Myometrial cell (primary cell): ENCODE results near the gene TAS2R9. TPM values are rescaled to one million over a fixed set of nuclear protein-coding genes. Genes with fewer than 3 reads are reported as not detected.

Source experiments
- total RNA-seq: library from RNA; depleted of rRNA; stranded (reverse); fragments of >200 nt; gene quantifications from 2 replicates; pipeline ENCODE4 v1.2.3, GENCODE V29; 2015

The TAS2R9 gene
- not detected in 2 replicates for total RNA-seq

GRCh38 chr12:10810068-10810467, at the start of gene TAS2R9:
TSS of gene TAS2R9 (minus strand) at chr12:10810168. CDS start at chr12:10810075, 93 bp downstream.

GRCh38 chr12:10849425-10849878, 39.5 kb upstream of the TAS2R9 start, which contains the start of gene PRR4:
TSS of gene PRR4 (minus strand) at chr12:10849475. CDS start at chr12:10849437, 38 bp downstream.

GRCh38 chr12:10826258-10826657, 16.3 kb upstream of the TAS2R9 start, which contains the start of gene TAS2R10:
TSS of gene TAS2R10 (minus strand) at chr12:10826358. CDS start at chr12:10826269, 89 bp downstream.

GRCh38 chr12:10807186-10807585, 2.8 kb downstream of the TAS2R9 start, which contains the start of gene TAS2R8:
TSS of gene TAS2R8 (minus strand) at chr12:10807286. CDS start at chr12:10806980, 306 bp downstream.

GRCh38 chr12:10802587-10802986, 7.4 kb downstream of the TAS2R9 start, which contains the start of gene TAS2R7:
TSS of gene TAS2R7 (minus strand) at chr12:10802627. CDS start at chr12:10802570, 57 bp downstream.

Other genes starting within 250 kb of the TAS2R9 start
- gene MAGOHB, start 196.6 kb downstream of the TAS2R9 start, total RNA-seq = 20.9 and 22.5 TPM in 2 replicates
- 0.35 TPM in 1 of 2 replicates, not detected in the other for gene STYK1, start 136.1 kb downstream of the TAS2R9 start, total RNA-seq
- gene YBX3, start 86.8 kb downstream of the TAS2R9 start, total RNA-seq = 115 and 141 TPM in 2 replicates
- not detected in 2 replicates for gene TAS2R7, start 7.5 kb downstream of the TAS2R9 start, total RNA-seq
- not detected in 2 replicates for gene TAS2R8, start 2.9 kb downstream of the TAS2R9 start, total RNA-seq
- not detected in 2 replicates for gene TAS2R10, start 16.2 kb upstream of the TAS2R9 start, total RNA-seq
- gene PRR4, start 39.3 kb upstream of the TAS2R9 start, total RNA-seq = not detected in 2 replicates
- gene PRH1, start 74.1 kb upstream of the TAS2R9 start, total RNA-seq = 3.4 and 5.5 TPM in 2 replicates
- gene TAS2R13, start 99.4 kb upstream of the TAS2R9 start, total RNA-seq = 0.18 TPM in 1 of 2 replicates, not detected in the other
- gene PRH2, start 119.1 kb upstream of the TAS2R9 start, total RNA-seq = not detected in 2 replicates
- gene TAS2R14, start 129.1 kb upstream of the TAS2R9 start, total RNA-seq = 0.29 and 1.4 TPM in 2 replicates
- 0.53 TPM in 1 of 2 replicates, not detected in the other for gene TAS2R50, start 176.7 kb upstream of the TAS2R9 start, total RNA-seq
- gene TAS2R20, start 188.1 kb upstream of the TAS2R9 start, total RNA-seq = 0.35 TPM in 1 of 2 replicates, not detected in the other
- gene TAS2R19, start 212.5 kb upstream of the TAS2R9 start, total RNA-seq = not detected in 2 replicates
- 0.18 TPM in 1 of 2 replicates, not detected in the other for gene TAS2R31, start 221.2 kb upstream of the TAS2R9 start, total RNA-seq